Stimulated activated CD8-positive, alpha-beta memory T cell treated with anti-CD3 and anti-CD28 coated beads, Interleukin-12 subunit alpha, Interleukin-12 subunit beta, amount 100 ng/mL, for 4 hours (primary cell): ENCODE measurements around the gene EPB41L4A.
"Not testable (repeated sequence)": the region's sequence is repeated elsewhere in the genome, so short reads cannot be mapped to it uniquely, and the experiment has no call there.

Experiments
- DNase-seq: peaks from one replicate; pipeline ENCODE4 v3.0.0-alpha.2; 2020; ENCODE audit warnings: low read depth

EPB41L4A gene

DNA sequence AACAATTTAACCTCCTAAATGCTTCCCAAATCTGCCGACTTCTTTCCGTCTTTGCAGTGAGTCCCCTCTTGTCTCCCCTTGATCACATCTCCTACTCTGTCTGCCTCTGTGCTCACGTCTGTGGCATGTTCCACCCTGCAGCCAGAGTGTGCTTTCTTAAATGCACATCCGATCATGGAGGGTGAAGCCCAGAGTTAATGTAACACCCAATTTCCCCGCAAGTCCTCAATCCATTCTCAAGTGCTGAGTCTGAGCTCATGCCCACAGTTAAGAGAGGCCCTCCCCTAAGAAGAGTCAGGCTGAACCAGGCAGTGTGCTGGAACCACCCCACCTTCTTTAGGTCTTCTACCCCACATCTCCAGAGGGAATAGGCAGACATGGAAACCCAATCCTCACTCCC is 164.8 kb downstream of the EPB41L4A start:
- no peak for DNase-seq

GRCh38 chr5:112253478-112254250 is 165.4 kb downstream of the EPB41L4A start:
- DNase-seq = no peak

- no peak for DNase-seq
Observed at GRCh38 chr5:112250551-112250950, 168.5 kb downstream of the EPB41L4A start.

DNA sequence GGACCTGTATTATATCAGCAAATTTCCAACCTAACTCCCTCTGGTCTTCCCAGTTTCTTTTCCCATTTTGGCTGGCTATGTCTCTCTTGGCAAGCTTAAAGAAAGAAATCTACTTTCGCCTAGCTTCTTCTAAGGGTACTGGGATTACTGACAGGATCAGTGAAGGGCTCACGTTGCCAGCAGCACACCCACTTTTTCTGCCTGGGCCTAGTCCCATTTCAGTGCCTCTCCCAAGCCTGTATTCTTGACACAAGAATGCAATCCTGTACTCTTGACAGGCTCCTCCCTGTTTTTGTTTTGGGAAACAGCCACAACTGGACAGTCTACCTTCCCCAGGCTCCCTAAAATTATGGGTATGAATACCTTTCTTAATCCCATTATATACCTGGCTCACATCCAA is 170.5 kb downstream of the EPB41L4A start:
- DNase-seq = no peak

- no peak for DNase-seq
Observed at GRCh38 chr5:112247960-112248359, 171.1 kb downstream of the EPB41L4A start.

- no peak for DNase-seq
Observed at GRCh38 chr5:112245656-112246055, 173.4 kb downstream of the EPB41L4A start.

- DNase-seq = no peak
Observed at GRCh38 chr5:112239996-112240395, 179.1 kb downstream of the EPB41L4A start.

DNA sequence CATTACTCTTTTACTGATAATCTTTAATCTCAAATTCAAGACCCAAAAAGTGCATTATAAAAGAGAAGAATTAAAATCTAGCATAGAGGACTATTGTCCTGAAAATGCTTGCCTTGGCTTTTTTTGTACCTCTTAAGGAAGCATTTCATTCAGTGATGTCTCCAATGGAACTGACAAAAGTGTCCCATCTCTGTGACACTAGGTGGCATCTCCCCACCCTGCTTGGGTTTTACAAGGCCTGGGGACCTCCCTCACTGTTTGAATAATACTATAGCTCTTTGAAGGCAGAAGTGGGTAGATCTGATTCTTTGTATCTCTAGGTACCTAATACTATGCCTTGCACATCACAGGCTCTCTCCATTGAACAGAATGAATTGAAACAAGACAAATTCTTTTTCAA is 180.6 kb downstream of the EPB41L4A start:
- no peak for DNase-seq

GRCh38 chr5:112237456-112237855 is 181.6 kb downstream of the EPB41L4A start:
- no peak for DNase-seq

GRCh38 chr5:112234000-112234399 is 185.1 kb downstream of the EPB41L4A start:
- DNase-seq = no peak

DNA sequence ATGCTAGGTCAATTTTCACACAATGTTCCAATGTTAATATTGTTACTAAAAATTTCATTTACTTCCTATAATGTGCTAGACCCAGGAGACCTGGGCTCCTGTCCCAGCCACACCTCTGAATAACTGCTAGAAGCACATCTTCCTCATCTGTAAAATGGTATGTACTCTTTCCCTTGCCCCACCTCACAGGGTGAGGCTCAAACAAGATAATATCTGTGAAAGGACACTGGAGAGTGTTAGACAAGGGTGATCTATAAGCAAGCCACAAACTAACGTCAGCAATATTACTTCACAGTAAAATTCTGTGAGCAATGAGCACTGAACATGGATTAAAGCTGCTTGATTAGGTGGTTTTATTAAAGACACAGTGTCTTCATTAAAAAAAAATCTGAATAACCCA is 186.4 kb downstream of the EPB41L4A start:
- no peak for DNase-seq

GRCh38 chr5:112230606-112231005 is 188.5 kb downstream of the EPB41L4A start:
- no peak for DNase-seq

DNA sequence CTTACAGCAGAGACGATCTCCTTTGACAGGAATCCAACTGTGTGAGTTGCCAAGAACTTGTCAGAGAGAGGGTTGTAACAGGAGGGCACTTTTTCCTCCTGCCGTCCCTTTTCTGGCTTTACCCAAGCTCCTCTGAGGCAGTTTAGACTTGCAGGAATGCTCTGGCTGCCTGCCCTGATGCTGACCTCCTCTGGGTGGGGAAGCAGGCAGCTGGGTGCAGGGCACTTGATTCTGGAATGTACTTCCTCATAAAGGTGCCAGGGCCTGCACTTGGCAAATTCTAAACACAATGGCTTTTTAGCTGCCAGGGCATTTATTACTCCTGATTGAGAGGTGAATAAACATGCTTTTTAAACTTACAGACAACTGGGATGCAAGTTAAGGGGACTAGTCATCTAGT is 190.4 kb downstream of the EPB41L4A start:
- no peak for DNase-seq

- no peak for DNase-seq
Observed at GRCh38 chr5:112227911-112228631, 191.0 kb downstream of the EPB41L4A start.

- DNase-seq = no peak
Observed at GRCh38 chr5:112226215-112226614, 192.9 kb downstream of the EPB41L4A start.

- not testable (repeated sequence) for DNase-seq
Observed at GRCh38 chr5:112222997-112223396, 196.1 kb downstream of the EPB41L4A start.

GRCh38 chr5:112221128-112221527 is 197.9 kb downstream of the EPB41L4A start:
- DNase-seq = no peak

- DNase-seq = no peak
Observed at GRCh38 chr5:112219000-112219399, 200.1 kb downstream of the EPB41L4A start.

DNA sequence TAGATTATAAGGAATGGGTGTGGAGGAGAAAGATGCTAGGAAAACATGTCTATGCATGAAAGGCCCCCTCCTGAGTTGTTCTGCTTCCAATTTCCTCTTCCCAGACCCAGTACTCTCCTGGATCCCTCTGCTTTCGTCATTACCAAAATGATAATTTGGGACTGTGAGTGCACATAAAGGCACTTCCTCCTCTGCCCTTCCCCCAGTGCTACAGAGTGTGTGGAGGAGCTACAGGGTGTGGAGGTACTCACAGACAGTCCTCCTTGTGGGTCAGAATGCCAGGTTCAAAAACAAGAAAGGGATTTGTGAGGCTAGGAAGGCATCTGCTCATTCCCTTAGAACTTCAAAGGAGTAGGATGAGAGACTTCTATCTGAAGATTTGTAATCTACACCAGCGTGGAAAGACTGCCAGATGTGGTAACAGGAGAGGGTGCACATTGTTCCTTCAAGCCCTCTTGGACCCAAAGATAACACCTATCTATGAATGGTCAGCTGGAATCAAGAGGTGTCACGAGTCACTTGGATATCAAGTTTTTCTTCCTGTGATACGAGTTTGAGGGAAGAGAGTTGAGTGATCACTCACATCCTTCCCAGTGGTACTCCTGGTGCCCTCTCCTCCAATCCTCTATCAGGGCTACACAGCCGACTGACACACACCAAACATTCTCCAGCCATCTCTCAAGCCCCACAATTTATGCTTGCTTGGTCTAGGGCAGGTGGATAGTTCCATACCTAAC is 201.1 kb downstream of the EPB41L4A start:
- no peak for DNase-seq

DNA sequence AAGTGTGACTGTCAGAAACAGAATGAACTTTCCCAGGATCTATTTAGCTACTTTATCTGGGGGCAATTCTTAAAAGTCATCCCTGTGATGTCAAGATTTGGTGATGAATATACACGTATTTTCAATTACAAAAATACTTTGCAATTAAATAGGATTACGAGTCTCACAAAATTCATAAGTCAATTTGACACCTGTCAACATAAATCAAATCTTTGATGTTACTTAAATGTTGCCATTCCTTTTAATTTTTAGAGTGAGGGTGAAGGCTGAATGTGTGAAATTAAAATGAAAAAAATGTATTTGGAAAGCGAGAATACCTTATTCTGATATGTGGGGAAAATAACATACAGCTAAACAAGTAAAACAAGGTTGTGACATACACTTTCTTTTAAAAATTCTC is 202.9 kb downstream of the EPB41L4A start:
- DNase-seq = no peak

GRCh38 chr5:112210430-112211005 is 208.6 kb downstream of the EPB41L4A start:
- DNase-seq = no peak
